Measurements from ENCODE around the gene ZYG11B. TPM values are rescaled to one million over a fixed set of nuclear protein-coding genes. Genes with fewer than 3 reads are reported as not detected.

Gene ZYG11B
- polyA plus RNA-seq, 3 donors = 7.3 to 17.5 (median 15.8) TPM

- intact Hi-C loops (cut with micrococcal nuclease) = no loop called here
- H2AFZ ChIP-seq (ENCODE audit: insufficient read depth, low read depth, low read length, poor library complexity, severe bottlenecking) = no peak overlapping the region
- H3K9ac ChIP-seq (ENCODE audit: insufficient read depth, low read length, poor library complexity, severe bottlenecking) = no peak overlapping the region
- no peaks in the 10 kb centered on the region for H3K4me1 Mint-ChIP-seq
- TF ChIP-seq CTCF (IDR thresholded peaks at IDR 0.05) = no peak
- no peaks in the 10 kb centered on the region for H3K27me3 ChIP-seq (ENCODE audit: control insufficient read depth in 2 of 2, insufficient read depth in 2 of 2, low read length in 2 of 2)
- no peaks in the 10 kb centered on the region for H3K27me3 Mint-ChIP-seq (ENCODE audit: low read depth in 3 of 3)
- 20% methylated on average over 1 of the region's 3 CpGs for WGBS (ENCODE audit: insufficient coverage)
- peaks cover 7 to 13% of the 10 kb centered on the region in 2 donors for H3K36me3 ChIP-seq (replicated peaks in 1 of 2; ENCODE audit: control insufficient read depth in 1 of 2, insufficient read depth in 2 of 2, low read length in 2 of 2)
- no peak overlapping the region for H3K27ac ChIP-seq (ENCODE audit: low read depth in 1 of 2, low read length in 2 of 2)
- H4K20me1 ChIP-seq (ENCODE audit: insufficient read depth, low read length) = peaks cover 22% of the 10 kb centered on the region
- H3K36me3 Mint-ChIP-seq = peaks cover 14 to 18% of the 10 kb centered on the region in 2 donors
- no peaks in the 10 kb centered on the region for H3K9me3 Mint-ChIP-seq
- no peak overlapping the region for H3K4me3 ChIP-seq (replicated peaks in 1 of 3; ENCODE audit: low read depth in 2 of 3, low read length in 3 of 3)
- no peak overlapping the region for H3K4me3 Mint-ChIP-seq
- no peak for DNase-seq
- no peak overlapping the region for H3K4me2 ChIP-seq (replicated peaks; ENCODE audit: extremely low read depth, low read length, poor library complexity, severe bottlenecking)
- peaks cover 11% of the 10 kb centered on the region for H3K79me2 ChIP-seq (ENCODE audit: insufficient read depth, low read length)
- no peaks in the 10 kb centered on the region for H3K9me3 ChIP-seq (replicated peaks in 1 of 2; ENCODE audit: control insufficient read depth in 1 of 2, insufficient read depth in 1 of 2, low read length in 2 of 2)
- no peak overlapping the region for H3K27ac Mint-ChIP-seq
- H3K4me1 ChIP-seq (ENCODE audit: control insufficient read depth in 1 of 2, insufficient read depth in 2 of 2, low read length in 2 of 2) = no peaks in the 10 kb centered on the region
Observed at GRCh38 chr1:52751589-52752483, 25.6 kb downstream of the ZYG11B start.

GRCh38 chr1:52752484-52752826 lies 26.2 kb downstream of the ZYG11B start:
- Histone ChIP-seq H3K4me1 (ENCODE audit: control insufficient read depth in 1 of 2, insufficient read depth in 2 of 2, low read length in 2 of 2) (no peaks in the 10 kb centered on the region), H3K4me3 (replicated peaks in 1 of 3; ENCODE audit: low read depth in 2 of 3, low read length in 3 of 3) (no peak overlapping the region), H2AFZ (ENCODE audit: insufficient read depth, low read depth, low read length, poor library complexity, severe bottlenecking) (no peak overlapping the region), H3K9me3 (replicated peaks in 1 of 2; ENCODE audit: control insufficient read depth in 1 of 2, insufficient read depth in 1 of 2, low read length in 2 of 2) (no peaks in the 10 kb centered on the region), H3K27ac (ENCODE audit: low read depth in 1 of 2, low read length in 2 of 2) (no peak overlapping the region), H3K4me2 (replicated peaks; ENCODE audit: extremely low read depth, low read length, poor library complexity, severe bottlenecking) (no peak overlapping the region), H4K20me1 (ENCODE audit: insufficient read depth, low read length) (peaks cover 18% of the 10 kb centered on the region), H3K27me3 (ENCODE audit: control insufficient read depth in 2 of 2, insufficient read depth in 2 of 2, low read length in 2 of 2) (no peaks in the 10 kb centered on the region), H3K79me2 (ENCODE audit: insufficient read depth, low read length) (peaks cover 4% of the 10 kb centered on the region), H3K9ac (ENCODE audit: insufficient read depth, low read length, poor library complexity, severe bottlenecking) (no peak overlapping the region), H3K36me3 (replicated peaks in 1 of 2; ENCODE audit: control insufficient read depth in 1 of 2, insufficient read depth in 2 of 2, low read length in 2 of 2) (peaks cover 13 to 17% of the 10 kb centered on the region in 2 donors)
- DNase-seq = no peak
- Mint-ChIP-seq H3K9me3 (no peaks in the 10 kb centered on the region), H3K4me1 (no peaks in the 10 kb centered on the region), H3K27me3 (ENCODE audit: low read depth in 3 of 3) (no peaks in the 10 kb centered on the region), H3K4me3 (no peak overlapping the region), H3K27ac (no peak overlapping the region), H3K36me3 (peaks cover 17 to 23% of the 10 kb centered on the region in 2 donors)
- 100% methylated on average over 1 of the region's 2 CpGs for WGBS (ENCODE audit: insufficient coverage)
- TF ChIP-seq CTCF (IDR thresholded peaks at IDR 0.05) = no peak
- intact Hi-C loops (cut with micrococcal nuclease) = no loop called here

Measured in CD14-positive monocyte (primary cell).